Skeletal muscle tissue (tissue), 4 donors: Measurements from ENCODE around the gene IGDCC3. TPM values are rescaled to one million over a fixed set of nuclear protein-coding genes. Genes with fewer than 3 reads are reported as not detected.

Experiments
- H3K27ac ChIP-seq: one replicate; pipeline ENCODE4 v1.7.0; 2013; ENCODE audit warnings: mild to moderate bottlenecking, low read depth, low read length, inconsistent platforms
- H3K27me3 ChIP-seq, 3 donors: one replicate each; pipeline ENCODE4 v1.7.0; 2013; ENCODE audit warnings: low read length in 3 of 3; ENCODE audit not compliant: control insufficient read depth in 3 of 3, insufficient read depth in 3 of 3
- H3K36me3 ChIP-seq, 3 donors: one replicate each; pipeline ENCODE4 v1.7.0; 2013; ENCODE audit warnings: low read length in 3 of 3; ENCODE audit not compliant: control insufficient read depth in 3 of 3, insufficient read depth in 3 of 3
- H3K4me1 ChIP-seq, 3 donors: one replicate each; pipeline ENCODE4 v1.7.0; 2013; ENCODE audit warnings: low read length in 3 of 3, mild to moderate bottlenecking in 3 of 3; ENCODE audit not compliant: control insufficient read depth in 3 of 3, insufficient read depth in 3 of 3
- H3K4me3 ChIP-seq, 3 donors: one replicate each; pipeline ENCODE4 v1.7.0; 2013; ENCODE audit warnings: low read length in 3 of 3
- H3K9ac ChIP-seq, 3 donors: one replicate each; pipeline ENCODE4 v1.7.0; 2013; ENCODE audit warnings: low read length in 3 of 3, mild to moderate bottlenecking in 3 of 3, moderate library complexity in 2 of 3, low read depth in 1 of 3
- H3K9me3 ChIP-seq, 3 donors: one replicate each; pipeline ENCODE4 v1.7.0; 2013; ENCODE audit warnings: low read length in 3 of 3; ENCODE audit not compliant: control insufficient read depth in 3 of 3
- total RNA-seq: library from RNA; depleted of rRNA; stranded (reverse); fragments of >200 nt; gene quantifications from one replicate; pipeline ENCODE4 v1.2.3, GENCODE V29; 2014
- donor health status: Osteomylitis.

The IGDCC3 gene
- total RNA-seq, 1 donor from 2014 or later: 1.0 TPM

DNA sequence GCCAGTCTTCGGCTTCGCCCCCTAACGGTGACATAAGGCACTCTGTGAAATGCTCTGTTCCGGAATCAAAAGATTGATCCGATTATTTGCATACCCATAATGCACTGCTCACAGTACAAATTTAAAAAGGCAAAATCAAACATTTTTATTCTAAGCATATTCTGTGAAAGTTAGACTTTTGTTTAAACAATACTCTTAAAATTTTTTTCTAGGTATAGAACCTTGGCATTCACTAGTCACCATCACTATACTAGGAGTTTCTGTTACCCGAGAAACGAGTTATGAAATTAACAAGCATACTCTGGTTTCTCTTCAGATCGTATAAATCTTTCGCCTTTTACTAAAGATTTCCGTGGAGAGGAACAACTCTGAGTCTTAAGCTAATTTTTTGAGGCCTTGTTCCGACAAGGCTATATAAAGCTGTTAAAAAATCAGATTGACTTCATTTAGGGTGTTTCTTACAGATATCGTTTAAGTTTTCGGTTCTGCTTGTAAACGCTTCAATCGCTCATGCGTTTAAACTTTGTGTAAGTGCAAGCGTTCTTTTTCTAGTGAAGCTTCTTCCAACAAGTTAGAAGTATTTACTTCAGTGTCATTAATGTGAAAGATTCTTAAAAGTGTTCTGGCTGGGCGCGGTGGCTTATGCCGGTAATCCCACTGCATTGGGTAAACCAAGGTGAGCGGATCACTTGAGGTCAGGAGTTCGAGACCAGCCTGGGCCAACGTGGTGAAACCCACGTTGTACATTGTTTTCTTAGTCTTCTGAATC, 73.2 kb downstream of the IGDCC3 start, which contains the start of gene RNU5B-1:
TSS of gene RNU5B-1 (plus strand) at position 297 of the 769 bp plus-strand sequence.
- H3K4me3 ChIP-seq: peak within 1 kb of the TSS; percentile 71 to 84 (median 82)
- peaks cover 10% of the 10 kb centered on the region in 3 donors for H3K4me1 ChIP-seq
- no peaks in the 10 kb centered on the region for H3K9me3 ChIP-seq
- no peaks in the 10 kb centered on the region for H3K27me3 ChIP-seq
- peak within 1 kb of the TSS; percentile 80 to 94 (median 87) for H3K9ac ChIP-seq
- H3K27ac ChIP-seq: peak within 1 kb of the TSS; percentile 87
- H3K36me3 ChIP-seq: no peaks in the 10 kb centered on the region

GRCh38 chr15:65303687-65304380, 74.0 kb downstream of the IGDCC3 start:
- no peaks in the 10 kb centered on the region for H3K9me3 ChIP-seq
- H3K9ac ChIP-seq: peak overlapping the region; percentile 80 to 94 (median 87)
- peak overlapping the region; percentile 71 to 84 (median 82) for H3K4me3 ChIP-seq
- H3K27ac ChIP-seq: peak overlapping the region; percentile 87
- no peaks in the 10 kb centered on the region for H3K36me3 ChIP-seq
- peaks cover 10% of the 10 kb centered on the region in 3 donors for H3K4me1 ChIP-seq
- H3K27me3 ChIP-seq: no peaks in the 10 kb centered on the region

DNA sequence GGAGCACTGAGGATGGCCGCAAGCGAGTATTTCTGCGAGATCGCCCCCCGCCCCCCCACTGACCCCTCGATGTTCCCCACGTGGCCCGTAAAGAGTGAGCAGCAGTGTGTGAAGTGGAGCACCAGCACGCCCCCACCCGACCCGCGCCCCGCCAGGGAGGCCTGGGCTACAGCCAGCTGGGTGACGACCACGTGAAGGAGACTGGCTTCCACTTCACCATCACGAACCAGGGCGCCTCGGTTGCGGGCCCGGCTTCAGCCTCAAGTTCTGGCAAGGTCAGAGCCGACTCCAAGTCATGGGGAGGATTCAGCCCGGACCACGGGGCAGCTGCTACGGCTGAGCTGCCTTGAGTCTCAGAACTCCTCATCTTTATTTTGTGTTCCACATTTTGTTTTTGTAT, 75.7 kb downstream of the IGDCC3 start:
- Histone ChIP-seq H3K36me3 (no peaks in the 10 kb centered on the region), H3K9me3 (no peaks in the 10 kb centered on the region), H3K27me3 (no peaks in the 10 kb centered on the region), H3K4me1 (peaks cover 10 to 14% (median 10%) of the 10 kb centered on the region in 3 donors), H3K4me3 (no peak overlapping the region), H3K27ac (no peak overlapping the region), H3K9ac (no peak overlapping the region)

DNA sequence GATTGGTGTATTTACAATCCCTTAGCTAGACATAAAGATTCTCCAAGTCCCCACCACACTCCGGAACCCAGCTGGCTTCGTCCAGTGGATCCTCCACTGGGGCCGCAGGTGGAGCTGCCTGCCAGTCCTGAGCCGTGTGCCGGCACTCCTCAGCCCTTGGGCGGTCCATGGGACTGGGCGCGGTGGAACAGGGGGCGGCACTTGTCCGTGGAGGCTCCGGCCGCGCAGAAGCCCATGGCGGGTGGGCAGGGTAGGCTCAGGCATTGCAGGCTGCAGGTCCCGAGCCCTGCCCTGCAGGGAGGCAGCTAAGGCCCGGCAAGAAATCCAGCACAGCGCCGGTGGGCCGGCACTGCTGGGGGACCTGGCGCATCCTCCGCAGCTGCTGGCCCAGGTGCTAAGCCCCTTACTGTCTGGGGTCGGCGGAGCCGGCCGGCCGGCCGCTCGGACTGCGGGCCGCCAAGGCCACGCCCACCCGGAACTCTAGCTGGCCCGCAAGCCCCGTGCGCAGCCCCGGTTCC, 76.8 kb downstream of the IGDCC3 start:
- Histone ChIP-seq H3K9me3 (no peaks in the 10 kb centered on the region), H3K36me3 (no peaks in the 10 kb centered on the region), H3K4me1 (peaks cover 10 to 16% (median 10%) of the 10 kb centered on the region in 3 donors), H3K27me3 (no peaks in the 10 kb centered on the region), H3K9ac (no peak overlapping the region), H3K27ac (no peak overlapping the region), H3K4me3 (no peak overlapping the region)

DNA sequence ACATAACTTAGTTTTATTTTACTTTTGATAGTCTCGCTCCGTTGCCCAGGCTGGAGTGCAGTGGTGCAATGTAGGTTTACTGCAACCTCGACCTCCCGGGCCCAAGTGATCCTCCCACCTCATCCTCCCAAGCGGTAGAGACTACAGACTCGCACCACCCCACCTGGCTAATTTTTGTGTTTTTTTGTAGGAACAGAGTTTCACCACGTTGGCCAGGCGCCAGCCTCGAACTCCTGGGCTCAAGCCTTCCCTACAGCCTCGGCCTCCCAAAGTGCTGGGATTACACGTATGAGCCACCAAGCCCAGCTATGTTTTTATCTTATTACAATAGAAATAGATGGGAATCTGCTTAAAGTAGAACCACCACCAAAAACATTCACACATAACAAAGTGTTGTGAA, 79.1 kb downstream of the IGDCC3 start:
- no peaks in the 10 kb centered on the region for H3K36me3 ChIP-seq

GRCh38 chr15:65292938-65293518, 84.8 kb downstream of the IGDCC3 start:
- H3K36me3 ChIP-seq: no peaks in the 10 kb centered on the region
- H3K4me1 ChIP-seq: peaks cover 0 to 10% (median 0%) of the 10 kb centered on the region in 3 donors
- no peak overlapping the region for H3K27ac ChIP-seq
- no peaks in the 10 kb centered on the region for H3K27me3 ChIP-seq
- no peaks in the 10 kb centered on the region for H3K9me3 ChIP-seq
- H3K4me3 ChIP-seq: no peak overlapping the region
- H3K9ac ChIP-seq: no peak overlapping the region

More for the DNA sequence above, 79.1 kb downstream of the IGDCC3 start:
- Histone ChIP-seq H3K9me3 (no peaks in the 10 kb centered on the region), H3K27me3 (no peaks in the 10 kb centered on the region), H3K27ac (no peak overlapping the region), H3K4me3 (no peak overlapping the region), H3K9ac (no peak overlapping the region), H3K4me1 (peaks cover 4 to 15% (median 4%) of the 10 kb centered on the region in 3 donors)

- Histone ChIP-seq H3K36me3 (no peaks in the 10 kb centered on the region), H3K9ac (no peak overlapping the region), H3K4me3 (no peak overlapping the region), H3K27me3 (no peaks in the 10 kb centered on the region), H3K27ac (no peak overlapping the region), H3K9me3 (no peaks in the 10 kb centered on the region), H3K4me1 (peaks cover 13 to 18% (median 14%) of the 10 kb centered on the region in 3 donors)
Observed at GRCh38 chr15:65290228-65290627, 87.6 kb downstream of the IGDCC3 start.

DNA sequence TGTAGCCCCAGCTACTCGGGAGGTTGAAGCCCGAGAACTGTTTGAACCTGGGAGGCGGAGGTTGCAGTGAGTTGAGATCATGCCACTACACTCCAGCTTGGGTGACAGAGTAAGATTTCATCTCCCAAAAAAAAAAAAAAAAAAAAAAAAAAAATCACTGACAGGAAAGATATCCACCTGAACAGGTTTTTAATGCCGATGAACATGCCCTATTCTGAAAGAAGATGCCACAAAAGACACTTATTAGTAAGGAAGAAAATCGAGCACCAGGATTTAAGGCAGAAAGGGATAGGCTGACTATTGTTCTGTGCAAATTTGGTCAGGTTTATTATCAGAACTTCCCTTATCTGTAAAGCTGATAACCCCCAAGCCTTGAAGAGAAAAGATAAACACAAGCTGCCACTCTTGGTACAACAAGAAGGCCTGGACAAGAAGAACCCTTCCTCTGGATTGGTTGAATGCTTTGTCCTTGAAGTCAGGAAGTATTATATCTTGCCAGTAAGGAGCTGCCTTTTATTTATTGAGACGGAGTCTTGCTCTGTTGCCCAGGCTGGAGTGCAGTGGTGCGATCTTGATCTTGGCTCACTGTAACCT, 88.4 kb downstream of the IGDCC3 start:
- H3K4me3 ChIP-seq: no peak overlapping the region
- no peaks in the 10 kb centered on the region for H3K27me3 ChIP-seq
- H3K9ac ChIP-seq: no peak overlapping the region
- no peak overlapping the region for H3K27ac ChIP-seq
- peaks cover 13 to 19% (median 16%) of the 10 kb centered on the region in 3 donors for H3K4me1 ChIP-seq
- H3K9me3 ChIP-seq: no peaks in the 10 kb centered on the region
- H3K36me3 ChIP-seq: no peaks in the 10 kb centered on the region

- H3K27ac ChIP-seq: peak overlapping the region; percentile 90
Observed at GRCh38 chr15:65287520-65287855, 90.3 kb downstream of the IGDCC3 start.

More at GRCh38 chr15:65287520-65287855, 90.3 kb downstream of the IGDCC3 start:
- Histone ChIP-seq H3K4me3 (peak overlapping the region in 2 of 3 donors; percentile 75 to 87), H3K27me3 (no peaks in the 10 kb centered on the region), H3K36me3 (peaks cover 0 to 2% (median 0%) of the 10 kb centered on the region in 3 donors), H3K9me3 (no peaks in the 10 kb centered on the region), H3K4me1 (peaks cover 13 to 27% (median 16%) of the 10 kb centered on the region in 3 donors), H3K9ac (peak overlapping the region in 2 of 3 donors; percentile 75 to 97)
